Brain microvascular endothelial cell (primary cell): ENCODE data around the gene XXYLT1.

Experiments used
- DNase-seq: peaks from one replicate; pipeline ENCODE4 v3.0.0-alpha.2; 2020
- H3K27ac ChIP-seq: fragments of 250-450 bp; sonication (Bioruptor Pico); 2 replicates; pipeline ENCODE4 v1.5.1; 2020; ENCODE audit warnings: mild to moderate bottlenecking, moderate library complexity
- H3K27me3 ChIP-seq: fragments of 250-450 bp; sonication (Bioruptor Pico); replicated peaks from 2 replicates; pipeline ENCODE4 v1.5.1; 2020; ENCODE audit warnings: mild to moderate bottlenecking
- H3K36me3 ChIP-seq: fragments of 250-450 bp; sonication (Bioruptor Pico); replicated peaks from 2 replicates; pipeline ENCODE4 v1.5.1; 2020; ENCODE audit warnings: mild to moderate bottlenecking
- H3K4me3 ChIP-seq: 2 replicates; pipeline ENCODE4 v1.5.1; 2011; ENCODE audit warnings: low read depth, mild to moderate bottlenecking, control low read depth, low read length, moderate library complexity
- in situ Hi-C: cut with HindIII; loops from 2 replicates; pipeline ENCODE4 v1.10.0; 2017; ENCODE audit warnings: low sequenced_read_pairs, low pct_ligation_motif_present
- TF ChIP-seq, protein P1 (sequence below): IDR thresholded peaks from 2 replicates; pipeline ENCODE4 v1.5.1; 2011; ENCODE audit warnings: low read depth, mild to moderate bottlenecking, moderate library complexity, low read length, control low read depth, inconsistent platforms; ENCODE audit errors: missing control alignments

Gene XXYLT1

DNA sequence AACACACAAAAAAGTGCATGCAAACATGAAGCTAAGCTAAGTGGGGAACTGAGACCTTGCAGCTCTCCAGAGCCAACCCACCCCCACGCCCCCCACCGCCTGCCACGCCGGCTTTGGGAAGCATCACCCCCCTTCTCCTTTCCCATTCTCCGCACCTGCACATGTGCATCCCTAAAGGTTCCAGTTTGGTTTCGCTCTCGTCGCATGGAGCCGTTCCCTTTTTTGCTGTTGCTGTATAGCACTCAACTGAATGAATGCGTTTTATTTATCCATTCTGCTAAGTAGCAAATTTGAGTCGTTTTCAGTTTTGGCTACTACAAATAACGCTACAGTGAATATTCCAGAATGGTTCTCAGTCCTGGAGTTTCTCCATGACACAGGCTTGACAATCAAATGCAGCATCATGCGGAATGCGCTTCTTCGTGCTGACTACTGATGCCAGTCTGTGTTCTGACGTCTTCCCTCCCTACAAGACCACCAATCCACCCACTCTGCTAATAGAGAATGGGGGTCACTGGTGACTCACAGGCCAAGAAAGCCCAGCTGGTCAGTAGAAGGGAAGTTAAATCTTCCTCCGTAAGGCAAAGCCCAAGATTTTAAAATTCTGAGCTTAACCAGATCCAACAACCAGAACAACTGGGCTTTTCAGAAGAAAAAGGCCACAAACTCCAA lies 115.3 kb downstream of the XXYLT1 start:
- no peak for DNase-seq
- Histone ChIP-seq H3K27ac (peak overlapping the region; percentile 82), H3K36me3 (no peaks in the 10 kb centered on the region), H3K27me3 (no peaks in the 10 kb centered on the region), H3K4me3 (no peak overlapping the region)
- TF ChIP-seq, protein P1, sequence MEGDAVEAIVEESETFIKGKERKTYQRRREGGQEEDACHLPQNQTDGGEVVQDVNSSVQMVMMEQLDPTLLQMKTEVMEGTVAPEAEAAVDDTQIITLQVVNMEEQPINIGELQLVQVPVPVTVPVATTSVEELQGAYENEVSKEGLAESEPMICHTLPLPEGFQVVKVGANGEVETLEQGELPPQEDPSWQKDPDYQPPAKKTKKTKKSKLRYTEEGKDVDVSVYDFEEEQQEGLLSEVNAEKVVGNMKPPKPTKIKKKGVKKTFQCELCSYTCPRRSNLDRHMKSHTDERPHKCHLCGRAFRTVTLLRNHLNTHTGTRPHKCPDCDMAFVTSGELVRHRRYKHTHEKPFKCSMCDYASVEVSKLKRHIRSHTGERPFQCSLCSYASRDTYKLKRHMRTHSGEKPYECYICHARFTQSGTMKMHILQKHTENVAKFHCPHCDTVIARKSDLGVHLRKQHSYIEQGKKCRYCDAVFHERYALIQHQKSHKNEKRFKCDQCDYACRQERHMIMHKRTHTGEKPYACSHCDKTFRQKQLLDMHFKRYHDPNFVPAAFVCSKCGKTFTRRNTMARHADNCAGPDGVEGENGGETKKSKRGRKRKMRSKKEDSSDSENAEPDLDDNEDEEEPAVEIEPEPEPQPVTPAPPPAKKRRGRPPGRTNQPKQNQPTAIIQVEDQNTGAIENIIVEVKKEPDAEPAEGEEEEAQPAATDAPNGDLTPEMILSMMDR: no peak
- in situ Hi-C loops: no loop called here

DNA sequence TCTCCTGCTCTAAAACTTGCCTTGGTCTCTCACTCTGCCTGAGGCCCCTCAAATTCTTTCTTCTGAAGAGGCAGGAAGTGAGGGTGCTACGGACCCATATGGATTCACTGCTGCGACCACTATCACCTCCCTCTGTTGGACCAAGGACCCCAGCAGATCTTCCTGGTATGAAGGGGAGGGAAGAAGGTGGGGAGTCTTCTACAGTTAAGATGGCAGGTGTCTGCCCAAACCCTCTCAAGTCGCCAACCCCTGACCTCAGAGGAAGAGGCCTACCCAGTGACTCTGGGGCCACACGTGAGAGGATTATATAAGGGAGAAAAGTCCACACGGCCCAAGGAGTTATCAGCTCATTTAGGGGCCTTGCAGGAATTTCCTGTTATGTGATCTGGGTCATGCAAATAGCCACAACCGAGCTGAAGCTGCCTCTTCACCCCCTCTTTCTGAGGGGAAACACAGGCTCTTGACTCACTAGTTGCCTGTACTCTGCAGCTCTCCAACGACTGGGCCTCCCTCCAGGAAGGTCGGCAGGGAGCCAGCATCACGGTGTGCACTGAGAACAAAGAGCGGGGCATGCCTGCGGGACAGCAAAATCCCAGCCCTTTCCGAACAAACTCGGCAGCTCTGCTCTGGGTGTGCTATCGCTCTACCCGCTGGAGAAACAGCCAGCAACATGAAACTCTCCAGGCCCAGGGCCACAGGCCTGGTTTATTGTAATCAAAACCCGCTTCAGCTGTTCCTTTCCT lies 116.0 kb downstream of the XXYLT1 start:
- peak; percentile 94 for DNase-seq

DNA sequence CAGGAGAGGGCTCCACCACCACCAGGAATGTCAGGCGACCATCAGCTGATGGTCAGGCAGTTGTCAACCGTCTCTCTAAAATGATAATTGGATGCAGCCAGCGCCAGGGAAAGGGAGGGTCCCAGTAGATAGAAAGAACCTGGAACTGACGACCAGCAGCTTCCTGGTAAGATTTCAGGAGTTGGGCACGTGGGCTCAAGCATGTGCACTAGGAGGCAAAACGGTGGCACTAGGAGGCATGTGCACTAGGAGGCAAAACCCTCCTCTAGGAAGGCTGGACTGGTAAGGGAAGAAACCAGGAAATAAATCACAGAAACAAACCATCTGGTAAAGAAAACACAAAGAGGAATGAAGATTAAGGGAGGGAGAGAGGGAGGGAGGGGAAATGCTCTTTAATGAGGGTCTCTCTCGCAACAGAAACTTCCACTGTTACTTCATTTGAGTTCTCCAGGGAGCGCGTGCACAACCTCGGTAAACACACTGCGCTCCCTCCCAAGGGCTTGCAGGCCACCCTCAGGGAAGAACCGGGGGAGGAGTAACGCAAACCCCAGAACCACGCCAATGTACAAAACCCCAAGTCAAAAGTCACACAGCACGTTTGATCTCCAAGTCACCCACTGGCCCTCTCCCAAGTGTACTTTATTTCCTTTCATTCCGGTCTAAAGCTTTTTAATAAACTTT lies 116.7 kb downstream of the XXYLT1 start:
- Histone ChIP-seq H3K4me3 (no peak overlapping the region), H3K27me3 (no peaks in the 10 kb centered on the region), H3K27ac (peak overlapping the region; percentile 82), H3K36me3 (no peaks in the 10 kb centered on the region)
- TF ChIP-seq, protein P1: peak; percentile 6
- DNase-seq: peak; percentile 57
- in situ Hi-C loops: no loop called here

More for the DNA sequence above, 116.0 kb downstream of the XXYLT1 start:
- Histone ChIP-seq H3K36me3 (no peaks in the 10 kb centered on the region), H3K4me3 (no peak overlapping the region), H3K27me3 (no peaks in the 10 kb centered on the region), H3K27ac (peak overlapping the region; percentile 82)
- in situ Hi-C loops: no loop called here
- TF ChIP-seq, protein P1: no peak

DNA sequence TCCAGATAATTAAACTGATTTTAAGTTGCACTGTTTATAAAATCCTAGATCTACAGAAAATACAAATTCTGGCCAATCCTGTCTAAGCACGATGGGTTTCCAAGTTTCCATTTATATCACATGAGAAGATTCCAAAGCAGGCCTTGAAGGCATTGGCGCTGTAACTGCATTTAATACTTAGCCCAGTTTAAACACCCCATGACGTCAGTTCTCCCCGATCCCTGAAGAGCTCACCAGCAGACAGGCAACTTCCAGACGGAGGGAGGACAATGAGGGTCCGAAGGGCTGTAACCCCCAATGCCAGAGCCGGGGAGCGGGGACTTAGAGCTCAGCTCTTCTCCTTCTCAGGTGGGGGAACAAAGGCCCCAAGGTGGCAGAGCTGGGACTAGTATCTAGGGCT lies 117.3 kb downstream of the XXYLT1 start:
- Histone ChIP-seq H3K36me3 (no peaks in the 10 kb centered on the region), H3K27ac (peak overlapping the region; percentile 82), H3K27me3 (no peaks in the 10 kb centered on the region), H3K4me3 (no peak overlapping the region)
- TF ChIP-seq, protein P1: no peak
- DNase-seq: no peak
- in situ Hi-C loops: no loop called here

DNA sequence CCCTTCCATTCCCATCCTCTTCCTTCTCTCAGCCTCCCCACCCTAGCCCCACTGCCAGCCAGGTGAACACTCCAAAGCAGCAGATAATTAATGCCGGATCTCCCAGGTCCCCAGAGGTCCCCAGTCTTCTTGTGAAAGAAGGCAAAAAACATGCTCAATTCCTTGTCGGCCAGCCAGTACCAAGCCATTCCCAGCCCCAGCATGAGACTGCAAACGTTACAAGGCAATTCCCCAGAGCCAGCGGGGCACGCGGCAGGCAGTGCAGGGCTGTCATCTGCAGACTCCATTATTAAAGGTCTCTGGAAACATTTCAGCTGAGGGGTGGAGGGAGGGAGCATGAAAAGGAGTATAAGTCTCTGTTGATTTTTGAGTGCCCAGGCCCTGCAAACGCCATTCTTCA lies 117.8 kb downstream of the XXYLT1 start:
- no peaks in the 10 kb centered on the region for H3K27me3 ChIP-seq
- TF ChIP-seq, protein P1: no peak
- no peak overlapping the region for H3K4me3 ChIP-seq
- no peak for DNase-seq
- H3K27ac ChIP-seq: peak overlapping the region; percentile 82
- in situ Hi-C loops: no loop called here
- H3K36me3 ChIP-seq: no peaks in the 10 kb centered on the region
